OCI-LY1 (cell line): ENCODE data around the gene TJP3.

Experiments used
- H2AFZ ChIP-seq: fragments of 200-600 bp; sonication (generic), shearing (Covaris generic); 2 replicates; pipeline ENCODE4 v1.6.0; 2014; ENCODE audit warnings: antibody characterized with exemption, mild to moderate bottlenecking, low read length
- H3F3A ChIP-seq: fragments of 200-600 bp; sonication (generic), shearing (Covaris generic); 2 replicates; pipeline ENCODE4 v1.6.0; 2014; ENCODE audit warnings: mild to moderate bottlenecking, antibody characterized with exemption, low read length, moderate library complexity; ENCODE audit not compliant: insufficient read depth
- H3K27ac ChIP-seq: fragments of 200-600 bp; sonication (generic); 2 replicates; pipeline ENCODE4 v1.5.1; 2014; ENCODE audit warnings: low read length, mixed run types, mild to moderate bottlenecking, low read depth; ENCODE audit not compliant: poor library complexity, severe bottlenecking
- H3K27me3 ChIP-seq: fragments of 200-600 bp; sonication (generic); 2 replicates; pipeline ENCODE4 v1.6.0; 2014; ENCODE audit warnings: antibody characterized with exemption, mild to moderate bottlenecking, low read length, moderate library complexity; ENCODE audit not compliant: insufficient read depth
- H3K36me3 ChIP-seq: fragments of 200-600 bp; sonication (generic); 2 replicates; pipeline ENCODE4 v1.6.1; 2014; ENCODE audit warnings: mild to moderate bottlenecking, antibody characterized with exemption, low read length, moderate library complexity, mixed read lengths; ENCODE audit not compliant: insufficient read depth
- H3K4me1 ChIP-seq: fragments of 200-600 bp; sonication (generic); 2 replicates; pipeline ENCODE4 v1.5.1; 2014; ENCODE audit warnings: mild to moderate bottlenecking, low read length, moderate library complexity; ENCODE audit not compliant: insufficient read depth, severe bottlenecking
- H3K4me2 ChIP-seq: fragments of 200-600 bp; sonication (generic), shearing (Covaris generic); 2 replicates; pipeline ENCODE4 v1.6.1; 2014; ENCODE audit warnings: low read length
- H3K4me3 ChIP-seq: fragments of 200-600 bp; sonication (generic); 2 replicates; pipeline ENCODE4 v1.5.1; 2014; ENCODE audit warnings: low read length, low read depth, mild to moderate bottlenecking, mixed read lengths; ENCODE audit not compliant: poor library complexity, severe bottlenecking
- H3K79me2 ChIP-seq: fragments of 200-600 bp; shearing (Covaris generic); 2 replicates; pipeline ENCODE4 v1.6.1; 2016; ENCODE audit warnings: mixed run types, low read length, mixed read lengths; ENCODE audit not compliant: insufficient read depth
- H3K9ac ChIP-seq: fragments of 200-600 bp; sonication (generic), shearing (Covaris generic); 2 replicates; pipeline ENCODE4 v1.6.1; 2014; ENCODE audit warnings: mild to moderate bottlenecking, low read length, mixed read lengths
- H3K9me2 ChIP-seq: fragments of 200-600 bp; sonication (generic), shearing (Covaris generic); 2 replicates; pipeline ENCODE4 v1.6.1; 2014; ENCODE audit warnings: low read depth, mild to moderate bottlenecking, low read length, mixed read lengths
- H3K9me3 ChIP-seq: fragments of 200-600 bp; shearing (Covaris generic); 2 replicates; pipeline ENCODE4 v1.6.1; 2014; ENCODE audit warnings: low read length, mixed read lengths
- H4K20me1 ChIP-seq: fragments of 200-600 bp; sonication (generic), shearing (Covaris generic); 2 replicates; pipeline ENCODE4 v1.6.0; 2016; ENCODE audit warnings: mild to moderate bottlenecking, low read length; ENCODE audit not compliant: insufficient read depth
- CTCF ChIP-seq: fragments of 200-600 bp; sonication (generic), shearing (Covaris generic); IDR thresholded peaks from 2 replicates; pipeline ENCODE4 v1.5.1; 2017; ENCODE audit warnings: mild to moderate bottlenecking, antibody characterized with exemption, low read length, moderate library complexity, mixed read lengths
- EZH2 ChIP-seq: fragments of 200-600 bp; sonication (generic), shearing (Covaris generic); IDR thresholded peaks from 2 replicates; pipeline ENCODE4 v1.8.0; 2017; ENCODE audit warnings: borderline replicate concordance, mixed run types, mild to moderate bottlenecking, antibody characterized with exemption, low read length, moderate library complexity, mixed read lengths

TJP3 gene

DNA sequence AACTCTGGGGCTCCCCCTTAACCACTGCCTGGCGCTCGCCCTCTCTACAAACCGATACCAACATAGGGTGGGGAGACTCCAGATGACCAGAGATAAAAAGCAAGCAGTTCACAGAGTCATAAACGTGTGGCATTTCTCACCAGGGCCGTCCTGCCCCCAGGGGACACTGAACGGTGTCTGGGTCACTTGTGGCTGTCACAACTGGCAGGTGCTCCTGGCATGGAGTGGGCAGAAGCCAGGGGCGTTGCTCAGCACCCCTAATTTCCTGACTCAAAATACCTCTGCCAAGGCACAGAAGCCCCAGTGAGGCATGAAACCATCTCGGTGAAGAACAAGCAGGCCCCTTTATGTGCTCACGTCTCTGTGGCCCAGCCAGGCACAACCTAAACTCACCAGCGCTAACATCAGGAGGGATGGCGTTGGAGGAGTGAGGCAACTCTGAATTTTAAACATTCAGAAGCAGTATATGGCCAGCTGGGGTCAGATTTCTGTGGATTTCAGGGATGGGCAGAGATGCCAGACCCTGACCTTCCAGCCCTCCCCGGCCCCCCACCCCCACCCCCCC lies 9.7 kb upstream of the TJP3 start:
- H3K27me3 ChIP-seq: peaks cover 9% of the 10 kb centered on the region; the same call in 1 of the 2 replicates
- H3K79me2 ChIP-seq: no peaks in the 10 kb centered on the region
- H3K36me3 ChIP-seq: no peaks in the 10 kb centered on the region
- no peaks in the 10 kb centered on the region for H4K20me1 ChIP-seq
- no peaks in the 10 kb centered on the region for H3K9me2 ChIP-seq
- no peak overlapping the region for H3K9ac ChIP-seq
- H3K4me2 ChIP-seq: no peak overlapping the region
- no peak overlapping the region for H3K27ac ChIP-seq
- H3K4me3 ChIP-seq: no peak overlapping the region
- no peak for TF ChIP-seq EZH2
- TF ChIP-seq CTCF: no peak
- H3K9me3 ChIP-seq: no peaks in the 10 kb centered on the region
- no peak overlapping the region for H2AFZ ChIP-seq
- no peaks in the 10 kb centered on the region for H3F3A ChIP-seq
- H3K4me1 ChIP-seq: peaks cover 10% of the 10 kb centered on the region

DNA sequence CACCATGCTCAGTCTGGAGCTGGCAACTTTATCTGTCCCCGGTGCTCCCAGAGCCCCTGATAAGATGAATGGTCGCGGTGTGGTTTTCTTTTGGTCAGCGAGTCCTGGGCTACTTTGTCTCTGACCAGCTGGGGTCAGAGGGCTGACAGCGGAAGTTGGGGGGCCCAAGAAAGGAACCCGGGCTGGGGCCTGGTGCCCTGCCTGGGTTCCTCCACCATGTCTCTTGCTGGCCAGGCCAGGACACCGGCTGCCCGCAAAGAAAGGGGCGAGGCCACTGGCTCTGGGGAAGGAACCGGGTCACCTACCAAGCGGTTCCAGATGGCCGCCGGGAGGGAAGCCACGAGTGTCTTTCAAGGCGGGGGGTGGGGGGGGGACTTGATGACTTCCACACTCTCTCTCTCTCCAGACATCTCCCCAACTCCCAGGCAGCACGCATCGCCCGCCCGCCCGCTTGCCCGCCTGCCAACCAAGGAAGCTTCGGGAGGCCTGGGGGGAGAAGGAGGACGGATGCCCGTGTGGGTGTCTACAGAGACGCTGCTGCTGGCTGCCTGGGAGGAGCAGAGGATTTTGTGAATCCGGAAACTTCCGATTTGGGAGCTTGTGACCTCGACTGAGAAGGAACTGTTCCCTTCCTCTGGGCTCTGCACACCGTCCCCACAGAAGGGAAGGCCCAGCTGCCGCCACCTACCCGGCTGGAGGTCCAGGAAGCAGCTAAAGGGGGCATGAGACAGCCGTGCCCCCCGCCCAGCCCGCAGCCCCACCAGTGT lies 9.0 kb upstream of the TJP3 start:
- Histone ChIP-seq H3K79me2 (no peaks in the 10 kb centered on the region), H3K4me2 (peak overlapping the region; percentile 94), H3F3A (no peaks in the 10 kb centered on the region), H3K9me3 (no peaks in the 10 kb centered on the region), H3K36me3 (no peaks in the 10 kb centered on the region), H3K27me3 (peaks cover 9% of the 10 kb centered on the region; the same call in 1 of the 2 replicates), H3K4me1 (peaks cover 10% of the 10 kb centered on the region), H2AFZ (no peak overlapping the region), H3K4me3 (peak overlapping the region; percentile 67), H3K27ac (no peak overlapping the region), H4K20me1 (no peaks in the 10 kb centered on the region), H3K9ac (peak overlapping the region; percentile 67), H3K9me2 (no peaks in the 10 kb centered on the region)
- no peak for TF ChIP-seq EZH2
- TF ChIP-seq CTCF: no peak

- Histone ChIP-seq H3K4me2 (peak overlapping the region; percentile 94), H3K9me2 (no peaks in the 10 kb centered on the region), H4K20me1 (no peaks in the 10 kb centered on the region), H3K36me3 (no peaks in the 10 kb centered on the region), H2AFZ (no peak overlapping the region), H3K27ac (no peak overlapping the region), H3K27me3 (peaks cover 9% of the 10 kb centered on the region; the same call in 1 of the 2 replicates), H3K4me3 (peak overlapping the region; percentile 67), H3K9ac (peak overlapping the region; percentile 67), H3K4me1 (peaks cover 10% of the 10 kb centered on the region), H3K79me2 (no peaks in the 10 kb centered on the region), H3F3A (no peaks in the 10 kb centered on the region), H3K9me3 (no peaks in the 10 kb centered on the region)
- TF ChIP-seq CTCF: no peak
- TF ChIP-seq EZH2: no peak
Measured at GRCh38 chr19:3699741-3700241, 8.4 kb upstream of the TJP3 start.
